Trophoblast cell (in vitro differentiated cells and primary cell): ENCODE results near the gene ABHD5.

Experiments used
- DNase-seq, 2 donors: peaks; one replicate each; pipeline ENCODE4 v3.0.0-alpha.2; 2016
- H2AFZ ChIP-seq: 2 replicates; pipeline ENCODE4 v1.6.1; 2013; ENCODE audit warnings: low read length, moderate library complexity, mild to moderate bottlenecking; ENCODE audit not compliant: insufficient read depth, poor library complexity
- H2AK5ac ChIP-seq: 2 replicates; pipeline ENCODE4 v1.6.1; 2013; ENCODE audit warnings: mild to moderate bottlenecking, low read length
- H2BK120ac ChIP-seq: 2 replicates; pipeline ENCODE4 v1.6.1; 2013; ENCODE audit warnings: low read length, mild to moderate bottlenecking, moderate library complexity; ENCODE audit not compliant: insufficient read depth, poor library complexity
- H2BK12ac ChIP-seq: 2 replicates; pipeline ENCODE4 v1.6.1; 2013; ENCODE audit warnings: mild to moderate bottlenecking, low read length, moderate library complexity
- H2BK5ac ChIP-seq: 2 replicates; pipeline ENCODE4 v1.6.1; 2013; ENCODE audit warnings: low read length, low read depth, moderate library complexity, mild to moderate bottlenecking; ENCODE audit not compliant: poor library complexity
- H3K14ac ChIP-seq: 2 replicates; pipeline ENCODE4 v1.6.1; 2013; ENCODE audit warnings: mild to moderate bottlenecking, low read length
- H3K18ac ChIP-seq: 2 replicates; pipeline ENCODE4 v1.6.1; 2013; ENCODE audit warnings: mild to moderate bottlenecking, low read length
- H3K23ac ChIP-seq: 2 replicates; pipeline ENCODE4 v1.6.1; 2013; ENCODE audit warnings: low read length
- H3K27ac ChIP-seq: 2 replicates; pipeline ENCODE4 v1.5.1; 2013; ENCODE audit warnings: low read depth, mild to moderate bottlenecking, inconsistent platforms, low read length, moderate library complexity
- H3K27me3 ChIP-seq: 2 replicates; pipeline ENCODE4 v1.6.1; 2013; ENCODE audit warnings: inconsistent platforms, mild to moderate bottlenecking, low read length, moderate library complexity; ENCODE audit not compliant: insufficient read depth
- H3K36me3 ChIP-seq, 2 experiments: 1 replicate in 1 of 2; 2 replicates in 1 of 2; pipeline ENCODE4 v1.6.1; 2013; ENCODE audit warnings: low read length in 2 of 2, mild to moderate bottlenecking in 2 of 2, moderate library complexity in 1 of 2; ENCODE audit not compliant: insufficient read depth in 2 of 2, control insufficient read depth in 1 of 2
- H3K4ac ChIP-seq: 2 replicates; pipeline ENCODE4 v1.6.1; 2013; ENCODE audit warnings: low read depth, mild to moderate bottlenecking, low read length, moderate library complexity
- H3K4me1 ChIP-seq, 2 experiments: 1 replicate in 1 of 2; 2 replicates in 1 of 2; pipeline ENCODE4 v1.6.1; 2013; ENCODE audit warnings: low read length in 2 of 2, mild to moderate bottlenecking in 2 of 2, moderate library complexity in 1 of 2; ENCODE audit not compliant: insufficient read depth in 2 of 2, control insufficient read depth in 1 of 2
- H3K4me2 ChIP-seq: 2 replicates; pipeline ENCODE4 v1.6.1; 2013; ENCODE audit warnings: inconsistent platforms, mild to moderate bottlenecking, low read length, moderate library complexity
- H3K4me3 ChIP-seq: 2 replicates; pipeline ENCODE4 v1.5.1; 2013; ENCODE audit warnings: mild to moderate bottlenecking, low read depth, low read length, inconsistent platforms
- H3K79me1 ChIP-seq: one replicate; pipeline ENCODE4 v1.6.1; 2013; ENCODE audit warnings: low read length
- H3K79me2 ChIP-seq: 2 replicates; pipeline ENCODE4 v1.6.1; 2013; ENCODE audit warnings: low read length, mild to moderate bottlenecking; ENCODE audit not compliant: control insufficient read depth, insufficient read depth, poor library complexity
- H3K9ac ChIP-seq: 2 replicates; pipeline ENCODE4 v1.6.1; 2013; ENCODE audit warnings: mild to moderate bottlenecking, low read length
- H3K9me3 ChIP-seq: 2 replicates; pipeline ENCODE4 v1.6.1; 2013; ENCODE audit warnings: low read depth, mild to moderate bottlenecking, control low read depth, inconsistent platforms, low read length; ENCODE audit not compliant: insufficient read depth
- H4K12ac ChIP-seq: 2 replicates; pipeline ENCODE4 v1.6.1; 2013; ENCODE audit warnings: low read depth, mild to moderate bottlenecking, low read length, moderate library complexity
- H4K8ac ChIP-seq: 2 replicates; pipeline ENCODE4 v1.6.1; 2013; ENCODE audit warnings: low read depth, mild to moderate bottlenecking, low read length, moderate library complexity
- H4K91ac ChIP-seq: one replicate; pipeline ENCODE4 v1.6.1; 2013; ENCODE audit warnings: low read depth, mild to moderate bottlenecking, low read length, moderate library complexity
- WGBS: extraction: QIAGEN DNeasy Blood & Tissue Kit; methylation state at CpG from one replicate; pipeline ENCODE4 v1.1.7; 2013; ENCODE audit warnings: missing lambda C conversion rate; ENCODE audit not compliant: insufficient read length, insufficient coverage; ENCODE audit errors: extremely low coverage; 5-methylcytosine and 5-hydroxymethylcytosine counted together

ABHD5 gene

DNA sequence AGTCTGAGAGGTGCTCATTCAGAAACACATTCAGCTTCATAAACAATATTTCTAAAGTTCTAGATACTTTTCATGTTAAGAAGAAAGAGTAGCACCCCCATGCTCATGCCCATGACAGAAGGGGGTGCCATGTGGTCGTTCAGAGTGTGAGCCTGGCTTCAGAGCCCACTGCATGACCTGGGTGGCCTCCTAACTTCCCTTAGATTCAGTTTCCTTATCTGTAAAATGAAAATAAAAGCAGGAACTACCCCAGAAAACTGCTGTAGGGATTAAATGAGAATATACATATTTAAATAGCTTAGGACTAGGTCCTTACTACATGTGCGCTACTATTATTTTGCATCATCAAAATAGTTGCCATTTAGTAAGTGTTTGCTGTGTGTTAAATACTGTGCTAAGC lies 69.2 kb downstream of the ABHD5 start:
- Histone ChIP-seq H3K23ac (no peak overlapping the region), H2AFZ (no peak overlapping the region), H3K9me3 (no peaks in the 10 kb centered on the region), H3K4me2 (no peak overlapping the region), H2BK12ac (no peak overlapping the region), H4K8ac (no peak overlapping the region), H2BK5ac (no peak overlapping the region), H3K14ac (no peak overlapping the region), H3K18ac (no peak overlapping the region), H3K9ac (no peak overlapping the region), H3K36me3 (no peaks in the 10 kb centered on the region), H3K79me1 (peaks cover 7% of the 10 kb centered on the region), H4K91ac (no peak overlapping the region), H3K27ac (no peak overlapping the region), H3K4me3 (no peak overlapping the region), H3K4me1 (peaks cover 12 to 21% of the 10 kb centered on the region in 2 experiments), H2BK120ac (no peak overlapping the region), H3K4ac (no peak overlapping the region), H3K27me3 (no peaks in the 10 kb centered on the region), H2AK5ac (no peak overlapping the region), H3K79me2 (no peaks in the 10 kb centered on the region), H4K12ac (no peak overlapping the region)
- WGBS = no CpG with 5 or more reads among the region's 2 CpGs
- DNase-seq = no peak

DNA sequence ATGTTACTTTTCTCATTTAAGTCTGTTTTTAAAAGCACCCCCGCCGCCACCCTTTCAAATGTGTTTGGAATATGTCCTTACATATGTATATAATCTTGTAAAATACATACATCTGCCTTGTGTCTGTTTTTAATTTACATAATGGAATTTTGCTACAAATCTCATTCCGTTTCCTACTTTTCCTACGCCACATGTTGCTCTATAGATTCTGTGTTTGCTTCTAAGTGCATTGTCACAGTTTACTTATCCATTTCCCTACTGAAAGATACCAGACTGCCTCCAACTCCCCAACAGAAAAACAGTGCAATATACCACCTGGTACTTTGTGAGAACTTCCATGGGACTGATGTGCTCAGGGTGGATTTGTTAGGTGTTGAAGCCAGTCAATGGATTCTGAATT lies 70.2 kb downstream of the ABHD5 start:
- Histone ChIP-seq H3K18ac (no peak overlapping the region), H2AFZ (no peak overlapping the region)

DNA sequence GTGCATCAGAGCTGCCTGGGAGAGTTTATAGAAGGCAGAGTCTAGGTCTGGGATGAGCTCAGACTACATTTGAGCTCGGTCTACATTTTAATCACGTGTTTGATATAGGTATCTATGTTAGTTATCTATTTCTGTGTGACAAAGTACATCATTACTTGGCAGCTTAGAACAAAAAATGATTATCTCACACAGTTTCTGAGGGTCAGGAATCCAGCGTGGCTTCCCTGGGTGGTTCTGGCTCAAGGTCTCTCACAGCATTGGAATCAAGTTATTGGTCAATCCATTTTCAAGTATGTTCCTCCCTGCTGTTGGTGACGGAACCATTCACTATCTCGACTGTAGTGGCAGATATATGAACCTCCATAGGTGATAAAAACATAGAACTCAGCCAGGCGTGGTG lies 71.7 kb downstream of the ABHD5 start:
- Histone ChIP-seq H3K36me3 (no peaks in the 10 kb centered on the region), H3K9ac (no peak overlapping the region), H3K4me2 (no peak overlapping the region), H3K79me2 (no peaks in the 10 kb centered on the region), H4K91ac (no peak overlapping the region), H3K4me1 (peaks cover 12 to 20% of the 10 kb centered on the region in 2 experiments), H3K23ac (no peak overlapping the region), H2BK12ac (no peak overlapping the region), H2BK120ac (no peak overlapping the region), H3K9me3 (no peaks in the 10 kb centered on the region), H2AFZ (no peak overlapping the region), H3K14ac (no peak overlapping the region), H3K79me1 (peaks cover 7% of the 10 kb centered on the region), H4K12ac (no peak overlapping the region), H4K8ac (no peak overlapping the region), H3K27ac (no peak overlapping the region), H3K18ac (no peak overlapping the region), H2AK5ac (no peak overlapping the region), H3K4ac (no peak overlapping the region), H3K27me3 (no peaks in the 10 kb centered on the region), H2BK5ac (no peak overlapping the region), H3K4me3 (no peak overlapping the region)
- WGBS = no CpG with 5 or more reads among the region's 6 CpGs
- DNase-seq = peak; percentile 80 to 93

More for the DNA sequence above, 70.2 kb downstream of the ABHD5 start:
- H2BK5ac ChIP-seq = no peak overlapping the region
- no peaks in the 10 kb centered on the region for H3K27me3 ChIP-seq
- no peak for DNase-seq
- no peak overlapping the region for H2AK5ac ChIP-seq
- H3K4ac ChIP-seq = no peak overlapping the region
- peaks cover 7% of the 10 kb centered on the region for H3K79me1 ChIP-seq
- H3K4me3 ChIP-seq = no peak overlapping the region
- H4K8ac ChIP-seq = no peak overlapping the region
- H2BK12ac ChIP-seq = no peak overlapping the region
- peaks cover 12 to 21% of the 10 kb centered on the region in 2 experiments for H3K4me1 ChIP-seq
- no peaks in the 10 kb centered on the region for H3K79me2 ChIP-seq
- H4K91ac ChIP-seq = no peak overlapping the region
- no peak overlapping the region for H3K4me2 ChIP-seq
- no peak overlapping the region for H2BK120ac ChIP-seq
- H3K36me3 ChIP-seq = no peaks in the 10 kb centered on the region
- WGBS = no CpG with 5 or more reads among the region's 4 CpGs
- no peaks in the 10 kb centered on the region for H3K9me3 ChIP-seq
- no peak overlapping the region for H3K14ac ChIP-seq
- H3K27ac ChIP-seq = no peak overlapping the region
- no peak overlapping the region for H4K12ac ChIP-seq
- no peak overlapping the region for H3K9ac ChIP-seq
- H3K23ac ChIP-seq = no peak overlapping the region

DNA sequence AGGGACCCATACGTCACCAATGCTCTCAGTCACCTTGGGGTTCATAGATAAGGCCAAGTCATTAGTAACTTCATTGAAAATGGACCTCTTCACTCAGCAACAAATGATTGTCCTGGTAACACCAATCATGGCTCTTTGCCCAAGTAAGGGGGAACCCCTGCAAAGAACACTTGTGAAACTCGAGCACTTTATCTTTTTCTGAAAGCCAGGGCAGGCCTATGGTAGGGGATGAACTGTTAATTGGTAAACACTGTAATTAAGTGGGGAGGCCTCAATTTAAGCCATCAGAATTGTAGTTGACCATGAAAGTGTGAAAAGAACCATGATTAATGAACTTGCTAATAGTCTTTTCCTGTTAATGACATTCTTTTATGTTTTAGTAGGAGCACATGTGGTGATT lies 73.3 kb downstream of the ABHD5 start:
- Histone ChIP-seq H4K8ac (no peak overlapping the region), H3K23ac (no peak overlapping the region), H2BK5ac (no peak overlapping the region), H3K4me2 (no peak overlapping the region), H3K4me3 (no peak overlapping the region), H3K79me1 (peaks cover 4% of the 10 kb centered on the region), H3K9ac (no peak overlapping the region), H3K27ac (no peak overlapping the region), H2BK120ac (no peak overlapping the region), H4K12ac (no peak overlapping the region), H3K14ac (no peak overlapping the region), H2AFZ (no peak overlapping the region), H3K18ac (no peak overlapping the region), H3K79me2 (no peaks in the 10 kb centered on the region), H2BK12ac (no peak overlapping the region), H2AK5ac (no peak overlapping the region), H4K91ac (no peak overlapping the region), H3K36me3 (no peaks in the 10 kb centered on the region), H3K27me3 (no peaks in the 10 kb centered on the region), H3K4me1 (peaks cover 5 to 6% of the 10 kb centered on the region in 2 experiments), H3K4ac (no peak overlapping the region), H3K9me3 (no peaks in the 10 kb centered on the region)
- no CpG with 5 or more reads among the region's 2 CpGs for WGBS
- DNase-seq = no peak
